ENCODE results near the gene CNTNAP5. TPM values are rescaled to one million over a fixed set of nuclear protein-coding genes. Genes with fewer than 3 reads are reported as not detected.
"Not testable (repeated sequence)": the region's sequence is repeated elsewhere in the genome, so short reads cannot be mapped to it uniquely, and the experiment has no call there.

Gene CNTNAP5
- total and polyA plus RNA-seq, 4 donors = not detected

DNA sequence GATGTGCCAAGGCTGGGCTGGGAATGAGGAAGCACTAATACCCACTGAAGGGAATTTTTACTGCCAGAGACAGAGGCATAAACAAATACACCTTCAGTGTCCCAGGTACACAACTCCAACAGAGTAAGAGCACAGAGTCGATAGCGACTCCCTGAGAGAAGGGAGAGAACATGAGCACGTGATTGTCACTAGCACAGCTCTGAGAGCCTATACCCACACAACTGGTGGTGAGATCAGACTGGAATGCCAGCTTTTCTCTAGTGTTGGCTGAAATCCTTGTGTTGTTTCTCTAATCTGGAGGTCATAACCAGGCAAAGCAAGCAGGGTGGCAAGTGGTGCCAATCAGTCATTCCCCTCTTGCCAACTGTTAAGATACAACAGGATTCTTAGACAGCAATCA is 377.2 kb downstream of the CNTNAP5 start:
- no peak for ATAC-seq (ENCODE audit: low FRiP score)
- Histone ChIP-seq H3K9me3 (ENCODE audit: control insufficient read depth, low read length) (no peaks in the 10 kb centered on the region), H3K36me3 (ENCODE audit: control insufficient read depth in 1 of 2, insufficient read depth in 2 of 2, low read length in 1 of 2) (no peaks in the 10 kb centered on the region), H3K27ac (ENCODE audit: low read depth in 1 of 2, low read length in 2 of 2) (no peak overlapping the region), H3K4me1 (ENCODE audit: control insufficient read depth in 1 of 2, insufficient read depth in 2 of 2, low read length in 2 of 2) (no peaks in the 10 kb centered on the region), H3K4me3 (ENCODE audit: low read length in 2 of 2) (no peak overlapping the region), H3K27me3 (ENCODE audit: control insufficient read depth in 1 of 2, insufficient read depth in 2 of 2, low read length in 1 of 2) (no peaks in the 10 kb centered on the region)
- 69 to 84% methylated on average over 3 of the region's 3 CpGs for WGBS, 2 donors
- DNase-seq = no peak
- intact Hi-C loops (cut with DNase I) = no loop called here

DNA sequence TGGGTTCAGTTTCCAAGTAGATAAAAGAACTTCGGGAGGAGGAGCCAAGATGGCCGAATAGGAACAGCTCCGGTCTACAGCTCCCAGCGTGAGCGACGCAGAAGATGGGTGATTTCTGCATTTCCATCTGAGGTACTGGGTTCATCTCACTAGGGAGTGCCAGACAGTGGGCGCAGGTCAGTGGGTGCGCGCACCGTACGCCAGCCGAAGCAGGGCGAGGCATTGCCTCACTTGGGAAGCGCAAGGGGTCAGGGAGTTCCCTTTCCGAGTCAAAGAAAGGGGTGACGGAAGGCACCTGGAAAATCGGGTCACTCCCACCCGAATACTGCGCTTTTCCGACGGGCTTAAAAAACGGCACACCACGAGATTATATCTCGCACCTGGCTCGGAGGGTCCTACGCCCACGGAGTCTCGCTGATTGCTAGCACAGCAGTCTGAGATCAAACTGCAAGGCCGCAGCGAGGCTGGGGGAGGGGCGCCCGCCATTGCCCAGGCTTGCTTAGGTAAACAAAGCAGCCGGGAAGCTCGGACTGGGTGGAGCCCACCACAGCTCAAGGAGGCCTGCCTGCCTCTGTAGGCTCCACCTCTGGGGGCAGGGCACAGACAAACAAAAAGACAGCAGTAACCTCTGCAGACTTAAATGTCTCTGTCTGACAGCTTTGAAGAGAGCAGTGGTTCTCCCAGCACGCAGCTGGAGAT is 382.9 kb downstream of the CNTNAP5 start:
- 83 to 89% methylated on average over 25 to 34 of the region's 35 CpGs for WGBS, 2 donors
- H3K4me1 ChIP-seq (ENCODE audit: control insufficient read depth in 1 of 2, insufficient read depth in 2 of 2, low read length in 2 of 2); intact Hi-C loops (cut with DNase I); ATAC-seq (ENCODE audit: low FRiP score); H3K9me3 ChIP-seq (ENCODE audit: control insufficient read depth, low read length); H3K27ac ChIP-seq (ENCODE audit: low read depth in 1 of 2, low read length in 2 of 2); H3K27me3 ChIP-seq (ENCODE audit: control insufficient read depth in 1 of 2, insufficient read depth in 2 of 2, low read length in 1 of 2); H3K36me3 ChIP-seq (ENCODE audit: control insufficient read depth in 1 of 2, insufficient read depth in 2 of 2, low read length in 1 of 2); DNase-seq; H3K4me3 ChIP-seq (ENCODE audit: low read length in 2 of 2): not testable (repeated sequence)

DNA sequence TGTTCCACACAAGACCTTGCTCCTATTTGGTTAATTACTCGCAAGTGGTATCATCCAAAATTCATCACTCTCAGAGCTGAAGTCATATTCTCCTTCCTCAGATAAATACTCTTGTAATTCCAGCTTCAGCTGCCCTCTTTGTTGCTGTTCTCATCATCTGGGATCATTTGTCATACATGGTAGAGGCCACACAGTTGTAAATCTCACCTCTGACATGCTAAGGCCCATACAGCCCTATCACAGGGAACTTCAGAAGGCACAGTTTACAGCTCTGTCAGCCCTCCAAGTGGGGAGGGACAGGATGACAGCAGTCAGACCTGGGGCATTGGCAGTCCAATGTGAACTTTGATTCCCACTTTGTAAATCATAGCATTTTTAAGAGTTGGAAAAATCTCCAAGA is 399.0 kb downstream of the CNTNAP5 start:
- Histone ChIP-seq H3K4me1 (ENCODE audit: control insufficient read depth in 1 of 2, insufficient read depth in 2 of 2, low read length in 2 of 2) (peaks cover 0 to 2% of the 10 kb centered on the region in 2 donors), H3K27me3 (ENCODE audit: control insufficient read depth in 1 of 2, insufficient read depth in 2 of 2, low read length in 1 of 2) (no peaks in the 10 kb centered on the region), H3K9me3 (ENCODE audit: control insufficient read depth, low read length) (no peaks in the 10 kb centered on the region), H3K27ac (ENCODE audit: low read depth in 1 of 2, low read length in 2 of 2) (no peak overlapping the region), H3K4me3 (ENCODE audit: low read length in 2 of 2) (no peak overlapping the region), H3K36me3 (ENCODE audit: control insufficient read depth in 1 of 2, insufficient read depth in 2 of 2, low read length in 1 of 2) (no peaks in the 10 kb centered on the region)
- no peak for ATAC-seq (ENCODE audit: low FRiP score)
- WGBS, 2 donors = 79 to 84% methylated on average over 1 of the region's 1 CpG
- no peak for DNase-seq
- intact Hi-C loops (cut with DNase I) = no loop called here

DNA sequence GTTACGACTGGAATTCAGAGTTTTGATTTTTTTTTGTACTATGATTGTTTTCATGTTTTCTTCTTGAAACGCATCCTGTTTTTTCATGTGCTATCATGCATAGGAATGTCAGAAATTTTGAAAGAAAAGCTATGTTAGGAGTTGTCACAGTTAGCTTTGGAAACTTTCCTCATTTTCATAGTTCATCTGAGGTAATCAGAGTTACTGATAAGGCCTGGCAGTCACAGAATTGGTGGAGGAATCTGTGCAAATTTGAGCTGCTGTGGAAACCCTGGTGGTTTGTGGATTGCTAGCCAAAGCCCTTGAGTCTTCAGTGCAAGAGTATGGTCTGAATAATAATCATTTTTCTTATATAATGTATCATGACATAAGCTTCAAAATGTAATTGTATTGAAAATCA is 401.0 kb downstream of the CNTNAP5 start:
- DNase-seq = no peak
- no peak for ATAC-seq (ENCODE audit: low FRiP score)
- intact Hi-C loops (cut with DNase I) = no loop called here
- Histone ChIP-seq H3K36me3 (ENCODE audit: control insufficient read depth in 1 of 2, insufficient read depth in 2 of 2, low read length in 1 of 2) (no peaks in the 10 kb centered on the region), H3K4me1 (ENCODE audit: control insufficient read depth in 1 of 2, insufficient read depth in 2 of 2, low read length in 2 of 2) (peaks cover 0 to 2% of the 10 kb centered on the region in 2 donors), H3K27ac (ENCODE audit: low read depth in 1 of 2, low read length in 2 of 2) (no peak overlapping the region), H3K4me3 (ENCODE audit: low read length in 2 of 2) (no peak overlapping the region), H3K9me3 (ENCODE audit: control insufficient read depth, low read length) (no peaks in the 10 kb centered on the region), H3K27me3 (ENCODE audit: control insufficient read depth in 1 of 2, insufficient read depth in 2 of 2, low read length in 1 of 2) (peaks cover 0 to 2% of the 10 kb centered on the region in 2 donors)
- 11% methylated on average over 2 of the region's 2 CpGs for WGBS, 2 donors

DNA sequence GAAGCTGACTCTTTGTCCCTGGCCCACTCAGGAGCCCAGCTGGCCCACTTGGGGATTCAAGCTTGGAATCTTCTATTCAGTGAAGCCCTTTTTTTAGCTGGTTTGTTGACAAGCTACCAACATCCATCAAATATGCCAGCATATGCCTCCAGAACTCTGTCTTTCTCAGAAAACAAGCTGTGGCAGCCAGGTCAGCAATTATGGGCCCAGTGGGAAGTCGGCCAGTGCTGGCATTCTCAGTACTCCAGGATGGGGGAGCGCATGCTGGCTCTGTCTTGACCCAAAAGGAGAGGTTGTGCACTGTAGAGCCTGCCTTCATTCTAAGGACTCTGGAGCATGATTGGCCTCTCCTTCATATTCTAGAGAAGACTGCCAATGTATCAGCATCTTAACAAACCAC is 401.5 kb downstream of the CNTNAP5 start:
- H3K4me1 ChIP-seq (ENCODE audit: control insufficient read depth in 1 of 2, insufficient read depth in 2 of 2, low read length in 2 of 2) = peaks cover 0 to 2% of the 10 kb centered on the region in 2 donors
- no peak overlapping the region for H3K27ac ChIP-seq (ENCODE audit: low read depth in 1 of 2, low read length in 2 of 2)
- intact Hi-C loops (cut with DNase I) = no loop called here
- H3K4me3 ChIP-seq (ENCODE audit: low read length in 2 of 2) = no peak overlapping the region
- ATAC-seq (ENCODE audit: low FRiP score) (no peak), DNase-seq (no peak)
- H3K36me3 ChIP-seq (ENCODE audit: control insufficient read depth in 1 of 2, insufficient read depth in 2 of 2, low read length in 1 of 2) = no peaks in the 10 kb centered on the region
- H3K9me3 ChIP-seq (ENCODE audit: control insufficient read depth, low read length) = no peaks in the 10 kb centered on the region
- peaks cover 0 to 2% of the 10 kb centered on the region in 2 donors for H3K27me3 ChIP-seq (ENCODE audit: control insufficient read depth in 1 of 2, insufficient read depth in 2 of 2, low read length in 1 of 2)
- 0 to 13% methylated on average over 2 of the region's 2 CpGs for WGBS, 2 donors

DNA sequence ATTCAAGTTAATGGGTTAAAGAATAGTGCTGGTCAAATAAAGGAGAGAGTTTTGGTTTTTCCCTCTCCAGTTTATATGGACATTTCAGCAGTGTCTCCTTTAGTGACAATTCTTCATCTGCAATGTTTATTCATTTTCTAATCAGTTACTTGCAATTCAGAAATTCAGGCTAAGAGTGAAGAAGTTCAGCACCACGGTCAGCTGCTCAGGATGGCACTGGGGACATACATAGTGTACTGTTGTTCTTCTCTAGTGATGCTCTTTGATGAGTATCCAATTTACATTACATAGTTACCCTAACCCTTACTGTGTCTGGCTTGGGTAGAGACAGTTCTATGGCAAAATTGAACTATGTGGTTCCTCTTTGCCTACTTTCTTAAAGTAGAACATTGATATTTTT is 412.7 kb downstream of the CNTNAP5 start:
- Histone ChIP-seq H3K4me1 (ENCODE audit: control insufficient read depth in 1 of 2, insufficient read depth in 2 of 2, low read length in 2 of 2) (no peaks in the 10 kb centered on the region), H3K4me3 (ENCODE audit: low read length in 2 of 2) (no peak overlapping the region), H3K36me3 (ENCODE audit: control insufficient read depth in 1 of 2, insufficient read depth in 2 of 2, low read length in 1 of 2) (no peaks in the 10 kb centered on the region), H3K27ac (ENCODE audit: low read depth in 1 of 2, low read length in 2 of 2) (no peak overlapping the region), H3K9me3 (ENCODE audit: control insufficient read depth, low read length) (no peaks in the 10 kb centered on the region), H3K27me3 (ENCODE audit: control insufficient read depth in 1 of 2, insufficient read depth in 2 of 2, low read length in 1 of 2) (no peaks in the 10 kb centered on the region)
- ATAC-seq (ENCODE audit: low FRiP score) = no peak
- no peak for DNase-seq
- intact Hi-C loops (cut with DNase I) = no loop called here
- 64% methylated on average over 1 of the region's 1 CpG for WGBS, 2 donors

DNA sequence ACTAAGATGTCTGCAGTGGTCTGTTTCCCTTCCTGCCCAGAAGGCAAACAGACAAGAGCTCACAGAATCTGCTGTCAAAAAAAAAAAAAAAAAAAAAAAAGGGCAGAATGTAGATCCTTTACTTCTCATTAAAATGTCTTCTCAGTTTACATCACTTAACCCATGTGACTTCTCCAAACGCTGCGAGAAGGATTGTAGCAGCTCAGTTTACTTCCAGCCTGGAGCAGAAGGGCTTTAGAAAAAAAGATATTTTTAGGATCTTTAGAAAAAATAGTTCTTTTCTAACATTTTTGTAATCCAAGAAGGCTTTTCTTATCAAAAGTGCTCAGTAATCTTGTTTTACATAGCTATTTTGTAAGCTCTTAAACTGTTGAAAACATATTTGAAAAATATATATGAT is 425.4 kb downstream of the CNTNAP5 start:
- Histone ChIP-seq H3K36me3 (ENCODE audit: control insufficient read depth in 1 of 2, insufficient read depth in 2 of 2, low read length in 1 of 2) (no peaks in the 10 kb centered on the region), H3K9me3 (ENCODE audit: control insufficient read depth, low read length) (peaks cover 2% of the 10 kb centered on the region), H3K4me3 (ENCODE audit: low read length in 2 of 2) (no peak overlapping the region), H3K27ac (ENCODE audit: low read depth in 1 of 2, low read length in 2 of 2) (no peak overlapping the region), H3K27me3 (ENCODE audit: control insufficient read depth in 1 of 2, insufficient read depth in 2 of 2, low read length in 1 of 2) (no peaks in the 10 kb centered on the region), H3K4me1 (ENCODE audit: control insufficient read depth in 1 of 2, insufficient read depth in 2 of 2, low read length in 2 of 2) (no peaks in the 10 kb centered on the region)
- 9 to 17% methylated on average over 2 of the region's 2 CpGs for WGBS, 2 donors
- intact Hi-C loops (cut with DNase I) = no loop called here
- DNase-seq (no peak), ATAC-seq (ENCODE audit: low FRiP score) (no peak)

DNA sequence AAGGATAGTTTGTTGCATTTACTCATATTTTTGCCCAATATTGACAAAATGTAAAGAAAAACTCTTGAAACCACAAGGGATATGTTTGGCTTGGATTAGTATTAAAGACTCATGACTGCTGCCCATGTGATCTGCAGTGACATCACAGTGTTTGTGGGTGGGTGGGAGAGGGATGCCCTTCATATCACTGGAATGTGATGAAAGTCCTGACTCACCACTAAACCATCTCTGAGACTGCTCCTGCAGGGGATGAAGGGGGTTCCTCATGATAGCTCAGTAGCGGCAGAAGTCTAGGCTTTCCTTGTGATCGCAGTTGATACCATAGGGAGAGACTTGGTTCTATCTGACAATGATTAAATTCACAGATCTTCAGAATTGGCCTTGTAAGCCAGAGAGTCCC is 451.2 kb downstream of the CNTNAP5 start:
- H3K36me3 ChIP-seq (ENCODE audit: control insufficient read depth in 1 of 2, insufficient read depth in 2 of 2, low read length in 1 of 2) = no peaks in the 10 kb centered on the region
- intact Hi-C loops (cut with DNase I) = no loop called here
- ATAC-seq (ENCODE audit: low FRiP score) = no peak
- no peaks in the 10 kb centered on the region for H3K4me1 ChIP-seq (ENCODE audit: control insufficient read depth in 1 of 2, insufficient read depth in 2 of 2, low read length in 2 of 2)
- DNase-seq = no peak
- no peaks in the 10 kb centered on the region for H3K9me3 ChIP-seq (ENCODE audit: control insufficient read depth, low read length)
- no peak overlapping the region for H3K4me3 ChIP-seq (ENCODE audit: low read length in 2 of 2)
- 76 to 81% methylated on average over 2 of the region's 2 CpGs for WGBS, 2 donors
- no peak overlapping the region for H3K27ac ChIP-seq (ENCODE audit: low read depth in 1 of 2, low read length in 2 of 2)
- H3K27me3 ChIP-seq (ENCODE audit: control insufficient read depth in 1 of 2, insufficient read depth in 2 of 2, low read length in 1 of 2) = peaks cover 0 to 2% of the 10 kb centered on the region in 2 donors

DNA sequence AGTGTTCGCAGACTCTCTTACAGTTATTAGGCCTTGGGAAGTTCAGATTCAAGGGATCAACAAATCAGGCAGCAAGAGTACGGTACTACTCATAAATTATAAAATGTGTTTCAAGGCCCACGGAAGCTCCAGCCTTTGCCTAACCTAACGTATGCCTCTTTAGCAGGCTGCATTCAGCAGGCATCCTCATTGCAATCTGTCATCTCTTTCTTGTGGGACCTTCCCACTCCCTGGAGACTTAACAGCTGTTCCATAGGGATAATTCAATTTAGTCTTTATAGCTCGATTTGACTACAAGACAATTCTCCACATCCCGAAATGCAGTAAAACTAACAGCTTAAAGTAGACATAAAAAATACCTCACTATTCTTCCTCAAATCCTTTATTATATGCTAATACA is 453.7 kb downstream of the CNTNAP5 start:
- intact Hi-C loops (cut with DNase I) = no loop called here

More for the DNA sequence above, 453.7 kb downstream of the CNTNAP5 start:
- H3K4me1 ChIP-seq (ENCODE audit: control insufficient read depth in 1 of 2, insufficient read depth in 2 of 2, low read length in 2 of 2) = no peaks in the 10 kb centered on the region
- H3K36me3 ChIP-seq (ENCODE audit: control insufficient read depth in 1 of 2, insufficient read depth in 2 of 2, low read length in 1 of 2) = no peaks in the 10 kb centered on the region
- 53 to 75% methylated on average over 6 of the region's 6 CpGs for WGBS, 2 donors
- H3K9me3 ChIP-seq (ENCODE audit: control insufficient read depth, low read length) = no peaks in the 10 kb centered on the region
- no peak for ATAC-seq (ENCODE audit: low FRiP score)
- no peak overlapping the region for H3K27ac ChIP-seq (ENCODE audit: low read depth in 1 of 2, low read length in 2 of 2)
- H3K27me3 ChIP-seq (ENCODE audit: control insufficient read depth in 1 of 2, insufficient read depth in 2 of 2, low read length in 1 of 2) = peaks cover 0 to 2% of the 10 kb centered on the region in 2 donors
- DNase-seq = no peak
- H3K4me3 ChIP-seq (ENCODE audit: low read length in 2 of 2) = no peak overlapping the region
